GM21786 (cell line): ENCODE measurements around the gene CEMIP.

ENCODE experiments used
- ATAC-seq: cut with Tn5 transposase; IDR thresholded peaks from one replicate; pipeline ENCODE4 v1.9.1; 2021; ENCODE audit not compliant: unreplicated experiment

CEMIP gene

DNA sequence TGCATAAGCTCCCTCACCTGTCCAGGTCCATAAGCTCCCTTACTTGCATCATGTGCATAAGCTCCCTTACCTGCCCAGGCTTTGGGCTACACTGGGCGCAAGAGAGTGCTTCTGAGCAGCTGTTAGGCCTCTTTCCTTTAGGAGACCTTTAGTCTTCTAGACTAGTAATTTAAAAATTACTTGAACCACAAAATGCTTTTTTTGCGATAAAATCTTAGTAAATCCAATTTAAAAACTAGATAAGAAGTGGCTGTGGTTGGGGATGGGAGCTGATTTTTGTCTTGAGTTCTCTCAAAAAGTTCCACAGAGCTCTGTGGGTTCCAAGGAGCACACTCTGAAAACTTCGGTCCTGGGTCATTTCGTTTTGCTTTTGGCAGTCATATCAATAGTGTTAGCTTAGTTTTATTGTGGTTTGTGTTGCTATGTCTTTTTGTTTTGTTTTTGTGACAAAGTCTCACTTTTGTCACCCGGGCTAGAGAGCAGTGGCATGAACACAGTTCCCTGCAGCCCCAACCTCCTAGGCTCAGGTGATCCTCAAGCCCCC, 6.7 kb downstream of the CEMIP start:
- ATAC-seq: no peak

DNA sequence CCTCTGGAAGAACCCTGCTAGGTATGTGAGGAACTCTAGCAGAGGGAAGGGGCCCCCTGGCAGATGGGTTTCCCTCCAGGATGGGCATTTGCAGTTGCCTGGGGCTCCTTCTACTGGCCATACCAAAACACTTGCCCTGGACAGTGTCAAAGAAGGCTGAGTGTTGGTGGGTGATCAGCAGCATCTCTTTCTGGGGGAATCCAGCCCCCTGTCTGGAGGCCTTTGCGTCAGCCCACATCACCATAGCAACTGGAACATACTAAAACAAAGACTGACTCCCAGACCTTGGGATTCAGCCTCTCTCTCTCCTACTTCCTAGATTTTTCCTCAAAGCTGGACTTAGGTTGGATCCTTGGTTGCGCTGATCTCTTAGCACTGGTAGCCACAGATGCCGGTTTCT, 8.1 kb downstream of the CEMIP start:
- no peak for ATAC-seq

DNA sequence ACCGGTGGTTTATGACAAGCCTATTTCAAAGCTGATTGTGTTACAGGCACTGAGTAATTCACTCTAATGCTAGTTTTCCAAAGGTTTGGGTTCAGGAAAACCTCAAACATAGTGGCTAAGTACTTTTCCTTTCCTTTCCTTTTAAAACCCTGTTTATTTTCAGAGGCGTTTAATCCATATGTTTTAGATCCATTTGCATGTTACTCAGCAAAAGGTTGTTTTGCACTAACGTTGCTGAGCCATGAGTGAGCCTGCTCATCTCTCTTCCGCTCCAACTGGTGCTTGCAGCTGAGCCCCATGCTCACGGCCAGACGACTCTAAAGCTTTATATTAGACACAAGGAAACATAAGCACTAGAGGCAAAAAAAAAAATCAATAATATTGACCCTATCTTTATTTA, 9.4 kb downstream of the CEMIP start:
- ATAC-seq: no peak

DNA sequence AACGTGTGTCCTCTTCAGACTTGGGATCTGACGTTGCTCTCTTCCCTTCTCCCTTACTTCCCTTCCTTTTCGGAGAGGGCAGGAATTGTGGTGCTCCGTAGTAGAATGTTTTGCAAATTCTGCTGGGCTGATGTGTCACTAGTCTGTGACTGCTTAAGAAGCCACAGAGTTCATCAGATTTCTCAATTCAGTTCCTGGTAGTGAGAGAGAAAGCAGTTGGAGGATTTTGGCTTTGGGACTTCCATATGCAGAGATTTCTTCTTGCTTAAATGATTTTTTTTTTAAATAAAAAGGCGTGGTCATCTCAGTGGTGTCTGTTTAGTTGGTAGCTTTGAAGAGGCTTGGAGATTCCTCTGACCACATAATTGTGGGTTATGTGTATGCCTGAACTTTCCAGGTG, 10.1 kb downstream of the CEMIP start:
- no peak for ATAC-seq

DNA sequence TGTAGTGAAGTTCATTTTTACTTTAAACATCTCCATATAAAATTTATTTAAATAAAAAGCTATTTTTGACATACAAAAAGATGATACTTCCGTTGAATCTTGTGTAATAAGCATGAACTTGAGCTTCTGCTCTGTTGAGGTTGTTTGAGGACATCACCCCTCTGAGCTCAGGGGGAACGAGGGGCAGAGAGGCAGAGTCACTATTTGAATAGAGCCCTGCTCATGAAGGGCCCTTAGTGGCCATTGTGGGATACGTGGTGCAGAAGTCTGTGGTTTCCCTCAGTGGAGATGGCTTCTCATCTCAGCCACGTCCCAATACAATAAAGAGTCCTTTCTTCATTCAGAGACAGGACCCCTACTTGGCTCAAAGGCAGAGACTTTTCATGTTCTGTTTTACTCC, 10.6 kb downstream of the CEMIP start:
- no peak for ATAC-seq

DNA sequence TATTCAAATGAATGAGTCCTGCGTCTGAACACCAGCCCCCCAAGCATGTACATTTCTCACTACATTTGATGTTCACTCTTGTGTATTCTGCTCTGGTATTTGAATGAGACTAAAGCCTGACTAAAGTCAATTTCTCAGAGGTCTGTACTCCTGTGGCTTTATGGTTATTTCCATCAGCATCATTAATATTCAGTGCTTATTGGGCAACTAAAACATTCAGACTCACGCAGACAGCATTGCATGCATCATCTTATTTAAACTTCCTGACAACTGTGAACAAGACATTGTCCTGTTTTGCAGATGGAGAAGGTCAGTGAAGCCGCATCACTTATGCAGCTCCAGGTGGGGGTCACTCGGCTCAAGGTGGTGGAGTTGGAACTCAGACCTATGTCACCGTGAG, 11.1 kb downstream of the CEMIP start:
- ATAC-seq: no peak

DNA sequence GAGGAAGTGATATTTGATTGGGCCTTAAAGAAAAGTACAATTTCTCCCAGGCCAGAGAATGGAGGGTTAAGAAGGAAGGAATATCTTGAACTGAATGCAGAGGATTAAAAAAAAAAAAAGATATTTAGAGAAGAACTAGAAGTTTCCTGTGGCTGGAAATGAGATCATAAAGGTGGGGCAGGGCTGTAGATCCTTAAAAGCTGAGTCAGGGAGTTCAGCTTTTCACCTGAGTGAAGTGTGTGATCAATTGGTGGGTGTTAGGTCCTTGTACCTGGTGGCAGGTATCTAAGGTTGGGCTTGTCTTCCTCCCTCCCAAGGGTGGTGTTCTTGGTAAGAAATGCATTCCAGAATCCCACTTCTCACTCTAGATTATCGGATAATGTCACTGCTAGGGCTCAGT, 11.8 kb downstream of the CEMIP start:
- ATAC-seq: no peak

DNA sequence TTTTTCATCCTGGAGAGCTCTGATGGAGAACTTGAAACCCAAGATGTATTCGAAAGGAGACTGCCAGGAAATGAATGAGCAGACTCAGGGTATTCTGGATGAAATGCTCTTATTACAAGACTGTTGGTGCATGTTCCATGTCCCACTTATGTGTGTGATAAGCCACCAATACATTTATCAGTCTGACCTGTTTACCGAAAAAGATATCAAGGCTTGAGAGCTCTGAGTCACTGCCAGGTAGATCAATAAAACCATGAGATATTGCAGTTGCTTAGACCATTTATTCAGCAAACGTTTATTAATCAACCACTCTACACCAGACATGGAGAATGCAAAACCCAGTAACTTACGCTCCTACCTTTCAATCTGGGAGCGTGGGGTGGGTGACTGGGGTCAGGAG, 17.2 kb downstream of the CEMIP start:
- ATAC-seq: no peak

DNA sequence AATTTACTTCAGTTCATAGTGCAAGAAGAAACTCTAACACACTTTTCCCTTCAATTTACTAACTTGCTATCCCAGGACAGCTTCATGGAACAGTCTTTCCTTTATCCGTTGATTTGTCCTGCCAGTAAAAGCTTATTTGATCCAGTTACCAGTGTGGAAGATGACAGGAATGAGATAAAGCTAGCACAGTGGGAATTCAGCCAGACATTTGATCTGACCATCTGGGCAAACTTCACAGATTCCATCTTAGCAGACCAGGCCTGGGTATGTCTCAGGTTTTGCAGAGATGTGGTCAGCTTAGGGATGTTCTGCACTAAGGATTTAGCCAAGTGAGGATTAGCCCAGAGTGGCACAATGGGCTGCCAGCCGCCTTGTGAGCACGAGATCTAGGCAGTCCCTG, 19.7 kb downstream of the CEMIP start:
- no peak for ATAC-seq

DNA sequence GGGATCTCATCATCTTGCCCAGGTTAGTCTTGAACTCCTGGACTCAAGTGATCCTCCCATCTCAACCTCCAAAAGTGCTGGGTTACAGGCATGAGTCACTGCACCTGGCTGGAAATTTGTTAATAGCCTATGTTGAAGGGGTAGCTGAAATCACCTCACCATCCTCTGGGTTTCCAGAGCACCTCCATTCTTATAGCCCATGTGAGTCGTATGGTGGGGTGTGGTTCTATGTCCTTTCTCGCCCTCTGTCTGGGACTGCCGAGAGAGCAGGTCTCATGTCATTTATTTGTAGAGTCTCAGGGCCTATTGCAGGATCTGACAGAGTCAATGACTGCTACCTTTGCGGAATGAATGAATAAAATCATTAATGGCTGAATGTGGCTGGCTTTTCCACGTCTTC, 20.9 kb downstream of the CEMIP start:
- ATAC-seq: no peak

DNA sequence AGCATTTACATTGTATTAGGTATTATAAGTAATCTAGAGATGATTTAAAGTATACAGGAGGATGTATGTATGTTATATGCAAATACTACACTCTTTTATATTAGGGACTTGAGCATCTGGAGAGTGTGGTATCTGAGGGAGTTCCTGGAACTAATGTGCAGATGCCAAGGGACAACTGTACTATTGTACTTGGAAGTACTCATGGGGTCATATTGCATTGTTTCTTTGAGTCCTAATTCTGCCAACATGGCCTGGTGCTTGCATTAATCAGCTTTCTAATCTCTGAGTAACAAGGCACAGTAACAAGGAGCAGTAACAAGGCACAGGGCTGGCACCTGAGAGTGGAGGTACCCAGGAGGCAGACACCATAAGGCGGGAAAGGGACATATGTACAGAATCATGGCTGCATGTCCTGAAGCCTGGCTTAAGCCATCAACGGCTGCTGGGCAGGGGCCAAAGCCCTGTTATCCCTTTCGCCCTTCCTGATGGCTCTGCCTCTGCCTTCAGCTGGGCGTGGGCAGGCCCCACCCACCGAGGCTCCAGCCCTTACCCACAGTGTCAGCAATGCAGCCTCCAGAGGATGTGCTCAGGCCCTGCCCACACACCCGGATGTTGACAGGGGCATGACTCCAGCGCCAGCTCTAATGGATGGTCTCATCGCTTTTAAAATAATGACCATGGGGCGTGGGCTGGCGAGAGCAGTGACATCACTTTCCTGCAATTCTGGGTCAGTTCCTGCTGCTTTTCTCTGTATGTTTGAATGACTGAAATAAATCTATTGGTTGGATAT, 22.9 kb downstream of the CEMIP start:
- ATAC-seq: no peak

DNA sequence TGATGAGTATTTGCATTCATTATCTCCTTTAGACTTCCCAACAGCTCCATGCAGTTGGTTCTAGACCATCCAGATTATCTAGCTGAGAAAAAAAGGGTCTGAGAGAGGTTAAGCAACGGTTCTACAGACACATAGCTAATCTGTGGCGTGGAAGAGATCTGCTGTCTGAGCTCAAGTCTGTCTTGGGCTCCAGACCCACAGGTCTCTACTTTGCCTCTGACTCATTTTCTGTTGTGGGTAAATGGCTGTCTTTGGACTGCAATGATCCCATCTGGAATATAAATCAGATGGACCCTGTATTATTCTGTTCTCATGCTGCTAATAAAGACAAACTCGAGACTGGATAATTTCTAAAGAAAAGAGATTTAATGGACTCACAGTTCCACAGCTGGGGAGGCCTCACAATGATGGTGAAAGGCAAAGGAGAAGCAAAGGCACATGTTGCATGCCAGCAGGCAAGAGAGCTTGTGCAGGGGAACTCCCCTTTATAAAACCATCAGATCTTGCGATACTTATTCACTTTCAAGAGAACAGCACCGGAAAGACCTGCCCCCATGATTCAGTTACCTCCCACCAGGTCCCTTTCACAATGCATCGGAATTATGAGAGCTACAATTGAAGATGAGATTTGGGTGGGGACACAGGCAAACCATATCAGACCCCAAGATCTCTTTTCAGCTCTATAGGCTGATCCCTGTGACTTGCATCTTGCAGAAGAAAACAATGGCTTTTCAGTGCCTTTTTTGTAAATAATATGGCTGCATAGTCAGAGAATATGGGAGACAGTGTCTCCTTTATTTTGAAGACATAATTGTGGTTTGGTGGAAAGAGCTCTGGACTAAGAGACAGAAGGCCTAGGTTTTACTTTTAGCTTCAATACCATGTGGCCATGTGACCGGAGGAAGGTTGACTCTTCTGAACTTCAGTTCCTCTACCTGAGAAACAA, 24.7 kb downstream of the CEMIP start:
- ATAC-seq: no peak

DNA sequence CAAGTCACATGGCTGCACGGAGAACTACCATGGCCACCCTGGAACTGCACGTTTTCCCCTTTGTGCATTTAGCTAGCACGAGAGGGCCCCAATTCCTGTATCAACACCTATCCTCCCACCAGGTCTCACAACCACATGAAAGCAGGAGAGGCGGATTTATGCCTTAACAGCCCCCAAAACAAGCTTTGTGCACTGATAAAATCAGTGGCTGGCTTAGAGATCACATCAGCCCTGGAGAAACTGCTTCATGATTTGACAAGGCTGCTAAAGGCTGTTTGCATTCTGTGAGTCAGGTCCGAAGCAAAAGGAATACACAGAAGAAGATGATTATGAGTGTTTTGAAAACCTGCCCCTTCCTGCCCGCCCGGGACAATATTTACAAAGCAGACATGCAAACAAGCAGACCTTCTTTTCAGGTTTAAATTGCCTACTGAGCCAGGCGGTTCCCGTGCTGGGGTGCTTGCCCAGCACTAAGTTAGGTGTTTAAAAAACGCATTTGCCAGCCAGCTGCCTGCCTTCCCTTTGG, 25.9 kb downstream of the CEMIP start:
- no peak for ATAC-seq

DNA sequence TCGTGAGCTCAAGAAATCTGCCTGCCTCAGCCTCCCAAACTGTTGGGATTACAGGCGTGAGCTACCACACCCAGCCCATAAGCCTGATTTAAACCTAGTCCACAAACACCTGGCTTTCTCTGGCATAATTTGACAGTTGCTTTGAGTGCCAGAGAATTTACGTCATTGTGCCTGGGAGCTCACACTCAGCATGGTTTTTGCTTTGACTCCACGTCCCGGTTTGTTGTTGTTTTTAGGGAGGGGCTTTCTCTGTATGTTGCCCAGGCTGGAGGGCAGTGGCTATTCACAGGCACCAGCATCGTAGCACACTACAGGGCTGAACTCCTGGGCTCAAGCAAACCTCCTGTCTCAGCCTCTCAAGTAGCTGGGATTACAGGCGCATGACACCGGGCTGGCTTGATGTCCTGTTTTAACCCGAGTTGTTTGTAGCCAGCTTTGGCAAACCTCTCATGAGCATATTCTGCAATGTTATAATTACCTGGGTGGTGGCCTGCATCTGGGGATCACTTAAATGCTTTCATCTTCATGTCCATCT, 32.7 kb downstream of the CEMIP start:
- no peak for ATAC-seq

DNA sequence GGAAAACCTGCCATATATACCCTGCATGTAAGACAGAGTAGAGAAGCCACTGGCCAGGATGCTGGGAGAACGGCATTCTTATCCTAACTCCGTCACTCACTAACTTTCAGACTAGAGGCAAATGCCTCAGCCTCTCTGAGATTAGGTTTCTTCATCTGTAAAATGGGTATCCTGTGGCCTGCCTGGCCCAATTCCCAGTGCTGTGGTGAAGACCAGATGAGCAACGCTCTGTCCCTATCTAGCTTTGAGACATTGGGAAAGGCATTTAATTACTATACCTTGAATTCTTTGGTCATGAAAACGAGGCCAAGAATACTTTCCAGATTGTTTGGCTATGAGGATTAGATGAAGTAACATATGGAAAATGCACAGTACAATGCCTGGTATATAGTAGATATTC, 35.9 kb downstream of the CEMIP start:
- ATAC-seq: no peak

DNA sequence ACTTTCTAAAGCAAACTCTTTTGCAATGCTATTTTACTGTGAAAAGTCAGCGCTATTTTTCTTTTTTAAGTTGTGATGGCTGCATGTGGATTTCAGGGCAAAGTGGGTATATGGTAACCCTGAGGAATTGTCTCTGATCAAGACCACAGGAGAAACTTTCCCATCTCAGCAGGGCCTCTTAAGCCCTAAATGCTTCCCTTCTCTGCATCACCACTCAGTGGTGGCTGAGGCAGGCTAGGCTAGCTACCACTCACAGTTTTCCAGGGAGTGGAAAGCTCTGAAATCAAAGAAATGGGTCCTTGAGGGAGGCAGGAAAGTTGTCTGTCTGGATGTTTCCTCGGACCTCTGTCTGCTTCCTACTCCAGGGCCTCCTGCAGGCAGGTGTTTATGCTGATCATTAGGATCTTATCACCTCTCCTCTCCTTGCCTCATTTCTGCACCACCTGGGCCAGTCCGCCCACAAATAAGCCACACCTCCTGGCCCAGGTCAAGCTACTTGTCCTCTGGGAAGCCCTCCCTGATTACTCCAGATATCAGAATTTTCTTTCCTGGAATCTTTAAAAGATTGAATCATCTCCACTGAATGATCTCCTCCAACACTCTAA, 37.0 kb downstream of the CEMIP start:
- no peak for ATAC-seq

DNA sequence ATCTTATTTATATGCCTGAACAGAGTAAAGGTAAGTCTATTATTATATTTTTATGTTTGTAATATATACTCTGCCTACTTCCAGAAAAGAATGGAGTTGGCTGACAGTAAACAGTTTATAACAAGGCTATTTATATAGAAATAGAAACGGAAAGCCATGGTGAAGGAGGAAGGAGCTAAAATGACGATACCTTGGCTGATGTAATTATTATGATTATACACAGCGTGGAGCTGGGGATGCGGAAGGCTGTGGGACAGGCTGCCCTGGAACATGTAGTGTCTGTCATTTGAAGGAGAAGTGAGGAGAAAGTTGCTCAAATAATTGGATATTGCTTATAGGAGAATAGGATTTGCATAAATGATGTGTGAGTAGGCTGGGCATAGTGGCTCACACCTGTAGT, 37.8 kb downstream of the CEMIP start:
- ATAC-seq: no peak

DNA sequence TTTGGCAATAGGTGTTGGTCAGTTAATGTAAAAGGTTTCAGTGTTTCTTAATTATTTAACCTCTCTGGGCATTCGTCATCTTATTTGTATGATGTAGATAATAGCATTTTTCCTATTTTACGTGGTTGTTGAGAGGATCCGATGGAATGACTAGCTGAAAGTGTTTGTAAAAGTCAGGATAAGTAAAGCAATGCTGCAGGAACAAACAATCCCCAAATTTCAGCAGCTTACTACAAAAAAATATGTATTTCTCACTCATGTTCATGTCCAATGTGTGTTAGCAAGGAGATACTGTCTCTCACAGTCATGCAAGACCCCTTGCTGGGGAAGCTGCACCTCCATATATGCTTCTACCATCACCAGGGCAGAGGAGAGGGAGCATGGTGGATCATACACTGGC, 38.7 kb downstream of the CEMIP start:
- ATAC-seq: no peak

DNA sequence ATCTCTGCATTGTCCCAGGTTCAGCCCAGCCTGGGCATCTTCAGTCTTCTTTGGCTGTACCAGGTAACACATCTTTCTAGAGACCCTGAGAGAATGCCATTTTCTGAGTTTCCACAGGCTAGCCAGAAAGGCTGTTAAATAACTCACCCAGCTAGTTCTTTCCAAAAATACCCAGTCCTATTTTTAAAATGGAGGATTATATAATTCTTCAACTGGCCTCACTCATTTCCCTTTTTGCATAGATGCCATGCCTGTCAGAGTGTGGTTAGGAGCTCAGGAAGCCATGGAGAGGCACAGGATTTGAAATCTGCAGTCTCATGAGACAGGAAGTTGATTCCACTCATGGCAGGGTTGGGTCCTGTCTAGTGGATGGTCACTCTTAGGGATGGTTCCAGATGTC, 39.8 kb downstream of the CEMIP start:
- ATAC-seq: no peak

DNA sequence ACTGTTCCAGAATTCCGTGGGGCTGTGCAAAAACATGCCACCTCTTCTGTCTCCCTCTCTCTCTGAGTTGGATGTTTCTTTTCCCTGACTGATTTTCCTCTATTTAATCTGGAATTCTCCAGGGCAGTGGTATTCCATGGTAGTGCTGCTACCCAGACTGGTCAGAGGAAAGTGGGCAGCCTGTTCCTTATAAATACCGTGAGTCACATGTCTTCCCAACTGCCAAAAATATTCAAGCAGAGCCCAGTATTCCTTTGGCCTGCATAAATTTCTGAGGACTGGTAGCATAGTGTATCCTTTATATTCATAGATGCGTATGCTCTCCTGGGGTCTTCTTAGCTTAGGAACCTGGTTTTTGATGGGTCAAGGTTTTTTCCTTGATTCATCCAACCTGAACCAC, 40.9 kb downstream of the CEMIP start:
- no peak for ATAC-seq

DNA sequence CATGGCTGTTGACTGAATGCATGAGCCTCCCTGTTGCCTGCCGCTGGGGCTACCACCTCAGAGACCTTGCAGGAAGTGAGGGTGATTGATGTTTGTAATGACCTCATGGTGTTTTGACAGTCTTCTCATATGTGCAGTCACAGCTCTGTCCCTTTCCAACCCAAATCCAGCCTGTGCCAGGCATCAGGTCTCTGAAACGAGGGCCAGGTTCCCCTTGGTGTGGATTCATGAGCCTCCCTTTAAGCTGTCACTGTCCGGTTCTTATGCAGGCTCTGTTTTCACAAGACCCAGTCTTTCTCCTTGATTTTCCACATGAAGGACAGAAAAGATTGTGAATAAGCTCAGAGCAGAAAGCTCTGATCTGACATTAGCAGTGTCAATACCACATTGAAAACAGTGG, 43.1 kb downstream of the CEMIP start:
- ATAC-seq: no peak
